ENCODE results near the gene NUP42.

- TF ChIP-seq POLR2AphosphoS5 (IDR thresholded peaks at IDR 0.05; ENCODE audit: low read depth, low read length) (no peak), POLR2A (IDR thresholded peaks at IDR 0.05; ENCODE audit: low read depth, low read length) (no peak)
Observed at GRCh38 chr7:23205909-23206767, 24.3 kb downstream of the NUP42 start.
